NB4 (cell line): Measurements from ENCODE around the gene NFIA.

Source experiments
- MAX ChIP-seq: IDR thresholded peaks from 2 replicates; pipeline ENCODE4 v1.6.1; 2011; ENCODE audit warnings: low read depth, low read length
- TF ChIP-seq, protein P1 (sequence below): IDR thresholded peaks from one replicate; pipeline ENCODE4 v1.5.1; 2012; ENCODE audit warnings: low read depth, low read length

- TF ChIP-seq, protein P1, sequence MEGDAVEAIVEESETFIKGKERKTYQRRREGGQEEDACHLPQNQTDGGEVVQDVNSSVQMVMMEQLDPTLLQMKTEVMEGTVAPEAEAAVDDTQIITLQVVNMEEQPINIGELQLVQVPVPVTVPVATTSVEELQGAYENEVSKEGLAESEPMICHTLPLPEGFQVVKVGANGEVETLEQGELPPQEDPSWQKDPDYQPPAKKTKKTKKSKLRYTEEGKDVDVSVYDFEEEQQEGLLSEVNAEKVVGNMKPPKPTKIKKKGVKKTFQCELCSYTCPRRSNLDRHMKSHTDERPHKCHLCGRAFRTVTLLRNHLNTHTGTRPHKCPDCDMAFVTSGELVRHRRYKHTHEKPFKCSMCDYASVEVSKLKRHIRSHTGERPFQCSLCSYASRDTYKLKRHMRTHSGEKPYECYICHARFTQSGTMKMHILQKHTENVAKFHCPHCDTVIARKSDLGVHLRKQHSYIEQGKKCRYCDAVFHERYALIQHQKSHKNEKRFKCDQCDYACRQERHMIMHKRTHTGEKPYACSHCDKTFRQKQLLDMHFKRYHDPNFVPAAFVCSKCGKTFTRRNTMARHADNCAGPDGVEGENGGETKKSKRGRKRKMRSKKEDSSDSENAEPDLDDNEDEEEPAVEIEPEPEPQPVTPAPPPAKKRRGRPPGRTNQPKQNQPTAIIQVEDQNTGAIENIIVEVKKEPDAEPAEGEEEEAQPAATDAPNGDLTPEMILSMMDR = no peak
- no peak for TF ChIP-seq MAX
These were observed 56.8 kb downstream of the NFIA start for GRCh38 chr1:61138921-61139774.
